Cerebellar nuclear complex (tissue), 1 donor: ENCODE data around the gene RBM19.
A peak's percentile ranks its signal among the peaks of the same experiment; 100 is the strongest.

ENCODE experiments used
- DNase-seq, 2 experiments: peaks; one replicate each; lab custom pipeline; 2025; lab: John Stamatoyannopoulos, UW

RBM19 gene

DNA sequence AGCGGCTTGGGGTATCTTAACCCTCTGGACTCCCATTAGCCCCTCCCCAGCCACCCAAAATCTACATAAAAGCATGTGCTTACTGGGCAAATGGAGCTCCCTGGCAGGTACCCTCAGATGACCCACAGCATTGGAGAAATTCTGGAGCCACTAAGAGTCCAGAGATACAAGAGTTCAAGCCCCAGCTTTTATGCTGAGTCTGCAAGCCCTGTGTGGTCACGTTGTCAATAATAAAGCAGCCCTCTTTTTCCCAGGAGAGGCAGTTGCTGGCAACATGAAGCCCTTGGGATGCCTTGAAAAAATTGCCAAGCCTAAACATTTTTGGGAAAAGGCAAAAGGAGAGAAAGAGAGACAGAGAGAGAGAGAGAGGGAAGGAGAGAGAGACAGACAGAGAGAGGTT is 83.4 kb downstream of the RBM19 start:
- DNase-seq, result no peak

DNA sequence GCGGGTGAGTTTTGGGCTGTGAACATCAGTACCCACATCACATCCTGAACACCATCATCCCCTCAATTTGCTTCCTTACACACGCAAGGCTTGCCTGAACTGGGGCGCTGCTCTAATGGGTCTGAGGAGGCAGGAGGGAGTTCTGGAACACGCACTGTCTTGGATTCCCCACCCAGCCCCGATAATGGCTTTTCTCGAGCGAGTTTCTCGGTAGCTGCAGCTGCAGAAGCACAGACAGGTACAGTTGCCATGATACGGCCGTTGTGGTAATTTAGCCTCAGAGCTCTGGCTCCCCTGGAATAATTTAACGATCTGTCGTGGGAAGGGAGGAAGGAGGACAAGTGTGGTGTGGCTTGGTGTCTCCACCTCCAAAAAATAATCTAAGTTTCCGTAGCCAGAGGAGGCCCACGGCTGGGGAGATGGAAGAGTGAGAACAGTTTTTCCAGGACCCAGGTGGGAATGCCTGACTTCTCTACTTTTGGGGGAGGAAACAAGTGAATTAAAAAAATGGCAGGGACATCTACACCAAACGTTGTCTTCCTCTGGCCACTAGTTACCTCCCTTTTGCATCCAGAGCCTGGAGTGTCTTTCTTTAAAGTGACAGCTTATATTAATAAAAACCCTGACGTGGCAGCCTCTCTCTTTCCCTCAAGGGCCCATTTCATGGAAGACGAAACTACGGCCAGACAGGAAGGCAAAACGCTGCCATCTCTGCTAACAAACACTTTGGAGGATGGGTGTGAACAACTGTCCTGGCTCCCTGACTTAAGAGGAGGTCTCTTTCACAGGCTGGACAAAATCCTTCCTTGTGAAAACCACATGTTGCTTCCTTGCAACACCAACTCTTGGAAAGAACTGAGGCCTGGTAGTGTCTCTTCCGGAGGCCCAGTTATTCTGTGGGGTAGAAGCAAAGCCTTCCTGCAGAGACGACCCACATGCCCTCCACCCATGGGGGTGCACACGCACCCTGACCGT is 84.8 kb downstream of the RBM19 start:
- no peak for DNase-seq

DNA sequence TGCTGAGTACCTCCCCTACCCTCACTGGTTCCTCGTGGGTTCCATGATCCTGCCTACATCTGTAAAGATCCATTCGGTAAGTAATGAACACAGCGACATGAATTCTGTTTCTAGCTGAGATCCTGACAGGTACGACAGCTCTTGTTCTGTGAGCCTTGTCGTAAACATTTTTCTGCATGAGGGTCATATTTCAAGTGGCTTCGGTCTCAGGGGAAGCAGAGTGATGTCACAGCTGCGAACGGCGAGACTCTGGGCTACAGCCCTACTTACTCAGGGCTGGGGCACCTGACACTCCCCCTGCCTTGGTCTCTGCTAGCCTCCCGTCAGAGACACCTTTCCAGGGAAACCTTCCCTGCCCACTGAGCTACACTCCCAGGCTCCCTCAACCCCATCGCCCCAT is 85.8 kb downstream of the RBM19 start:
- no peak for DNase-seq

DNA sequence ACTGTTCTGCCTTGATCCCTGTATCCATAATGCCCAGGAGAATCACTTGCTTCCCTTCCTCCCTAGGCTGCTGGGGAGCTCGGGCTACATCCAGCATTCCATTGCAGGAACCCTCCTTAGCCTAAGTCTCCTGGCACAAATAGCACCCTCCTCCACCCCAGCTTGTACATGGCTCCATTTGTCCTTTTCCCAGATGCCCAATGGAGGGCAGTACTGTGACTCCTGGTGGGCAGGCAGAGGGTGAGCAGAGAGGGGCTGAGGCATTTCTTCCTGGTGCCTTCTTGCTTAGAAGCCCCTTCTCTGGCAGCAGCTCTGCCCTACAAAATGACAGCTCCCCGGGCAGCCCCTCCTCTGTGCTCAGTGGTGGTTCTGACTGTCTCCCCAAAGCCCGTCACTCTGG is 86.5 kb downstream of the RBM19 start:
- no peak for DNase-seq

DNA sequence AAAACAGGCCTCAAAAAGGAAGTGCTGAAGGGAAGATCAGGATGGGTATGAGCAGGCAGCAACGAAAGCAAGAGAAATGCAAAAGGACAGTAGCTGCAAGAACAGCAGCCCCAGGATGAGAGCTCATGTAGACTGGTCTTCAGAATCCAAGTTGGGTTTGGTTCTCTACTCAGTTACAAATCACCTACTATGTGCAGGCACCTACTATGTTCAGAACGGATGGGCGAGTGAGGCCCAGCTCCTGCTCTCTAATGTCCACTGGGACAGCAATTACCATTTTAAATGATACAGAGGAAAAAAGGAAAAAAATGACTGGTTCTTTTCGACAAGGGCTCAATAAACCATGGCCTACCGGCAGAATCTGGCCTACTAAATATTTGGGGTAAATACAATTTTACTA is 88.5 kb downstream of the RBM19 start:
- DNase-seq, result no peak

DNA sequence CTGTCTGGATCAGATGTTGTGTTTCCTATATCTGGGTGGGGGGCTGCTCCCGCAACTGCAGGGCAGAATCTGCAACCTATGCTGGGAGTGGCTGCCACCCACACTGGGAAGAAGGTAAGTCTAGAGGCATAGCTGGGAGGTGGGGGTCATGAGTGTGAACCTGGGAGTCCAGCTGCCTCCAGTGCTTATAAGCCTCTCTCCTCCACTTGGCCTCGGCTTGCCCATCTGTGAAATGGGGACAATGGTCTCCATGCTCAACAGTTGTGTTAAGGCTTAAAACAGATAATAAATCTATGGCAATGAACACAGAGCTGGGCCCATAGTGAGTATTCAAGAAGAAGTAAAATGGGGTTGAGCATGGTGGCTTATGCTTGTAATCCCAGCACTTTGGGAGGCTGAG is 90.0 kb downstream of the RBM19 start:
- no peak for DNase-seq

DNA sequence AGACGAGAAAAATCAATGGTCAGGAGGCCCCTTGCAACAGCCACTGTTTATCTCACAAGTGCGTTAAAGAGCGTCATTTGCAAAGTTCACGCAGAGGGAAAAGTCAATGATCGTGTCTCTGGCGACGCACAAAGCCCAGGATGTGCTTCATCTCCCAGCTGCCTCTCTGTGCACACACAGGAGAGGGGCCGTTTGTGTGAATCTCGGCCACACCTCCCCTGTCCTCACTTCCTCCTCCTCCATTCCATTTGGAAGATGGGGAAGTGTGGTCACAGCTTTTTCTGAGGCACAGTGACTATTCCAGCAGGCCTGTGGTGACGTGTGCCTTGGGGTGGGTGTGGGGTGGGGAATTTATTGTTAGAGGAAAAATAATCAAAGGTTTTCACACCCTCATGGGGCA is 90.4 kb downstream of the RBM19 start:
- no peak for DNase-seq

DNA sequence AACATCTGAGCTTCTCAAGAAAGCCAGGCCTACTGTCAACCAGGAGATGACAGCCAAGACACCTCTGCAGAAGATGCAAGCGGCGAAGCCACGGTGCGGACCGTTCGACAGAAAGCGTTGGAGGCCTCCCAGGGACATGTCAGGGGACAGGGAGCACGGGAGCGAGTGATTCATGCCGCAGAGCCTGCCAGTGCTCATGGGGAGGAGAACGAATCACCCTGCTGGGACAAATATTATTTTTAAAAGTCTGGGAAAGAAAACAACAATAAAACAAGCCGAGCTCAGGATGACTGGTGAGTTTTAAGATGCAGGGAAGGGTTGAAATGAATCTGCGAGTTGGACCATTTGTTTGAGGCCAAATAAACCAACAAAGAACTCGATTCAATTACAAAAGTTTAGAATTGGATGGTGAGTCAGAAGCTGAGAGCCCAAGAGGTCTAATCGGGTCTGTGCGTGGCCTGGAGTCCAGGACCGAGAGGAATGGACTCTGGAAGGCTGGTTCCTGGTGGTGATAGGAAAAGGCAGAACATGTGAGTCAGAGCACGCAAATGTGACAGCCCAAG is 91.0 kb downstream of the RBM19 start:
- DNase-seq, result no peak

DNA sequence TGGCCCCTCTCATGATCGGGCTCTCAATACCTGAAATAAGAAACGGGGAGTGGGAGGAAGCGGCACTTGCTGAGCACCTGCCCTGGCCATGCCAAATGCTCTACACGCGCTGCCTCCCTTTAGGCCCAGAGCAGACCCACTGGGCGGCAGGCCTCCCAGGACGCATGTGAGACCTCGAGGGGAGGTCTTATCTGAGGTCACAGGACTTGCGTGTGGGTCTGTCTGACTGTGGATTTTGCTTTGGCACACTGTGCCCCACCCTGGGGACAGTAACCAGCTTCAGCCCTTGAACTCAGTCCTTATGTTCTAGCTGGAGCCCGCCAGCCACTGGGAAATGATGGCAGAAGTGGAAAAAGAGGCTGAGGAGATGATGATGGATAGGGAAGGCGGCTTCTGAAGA is 91.8 kb downstream of the RBM19 start:
- DNase-seq, result no peak

DNA sequence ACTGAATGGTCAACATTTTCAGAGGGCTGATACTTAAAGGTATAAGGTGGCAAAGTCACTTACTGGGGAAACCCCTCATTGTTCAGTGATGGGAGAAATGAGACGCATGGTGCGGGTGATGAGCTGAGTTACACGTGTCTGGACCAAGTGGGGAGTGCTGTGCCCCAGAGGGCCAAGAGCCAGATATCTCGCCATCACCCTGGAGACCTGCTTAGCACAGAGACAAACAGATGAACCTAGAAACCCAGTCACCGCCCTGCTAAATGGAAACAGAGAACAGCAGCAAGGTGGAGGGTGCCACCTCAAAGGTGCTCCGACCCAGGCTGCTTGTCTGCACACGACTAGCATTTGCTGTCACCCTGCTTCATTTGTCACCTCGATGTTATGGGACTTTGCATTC is 92.4 kb downstream of the RBM19 start:
- no peak for DNase-seq

DNA sequence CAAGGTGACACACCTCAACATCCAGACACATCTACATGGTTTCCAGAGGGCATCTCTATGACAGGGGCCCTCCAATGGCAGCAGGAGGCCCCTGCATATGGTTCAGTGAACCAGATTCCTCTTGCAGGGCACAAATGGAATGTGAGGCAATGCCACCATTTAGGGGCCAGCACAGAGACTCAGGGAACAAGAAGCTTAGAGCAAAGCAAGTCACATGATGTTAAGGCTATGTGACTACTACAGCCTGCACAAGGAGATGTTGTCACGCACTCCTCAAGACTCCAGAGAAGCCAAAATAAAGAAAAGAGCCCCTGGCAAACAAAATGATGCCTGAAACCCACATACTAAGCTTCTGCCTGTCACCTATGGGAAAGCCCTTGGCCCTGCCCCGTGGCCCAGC is 95.2 kb downstream of the RBM19 start:
- DNase-seq, result no peak

DNA sequence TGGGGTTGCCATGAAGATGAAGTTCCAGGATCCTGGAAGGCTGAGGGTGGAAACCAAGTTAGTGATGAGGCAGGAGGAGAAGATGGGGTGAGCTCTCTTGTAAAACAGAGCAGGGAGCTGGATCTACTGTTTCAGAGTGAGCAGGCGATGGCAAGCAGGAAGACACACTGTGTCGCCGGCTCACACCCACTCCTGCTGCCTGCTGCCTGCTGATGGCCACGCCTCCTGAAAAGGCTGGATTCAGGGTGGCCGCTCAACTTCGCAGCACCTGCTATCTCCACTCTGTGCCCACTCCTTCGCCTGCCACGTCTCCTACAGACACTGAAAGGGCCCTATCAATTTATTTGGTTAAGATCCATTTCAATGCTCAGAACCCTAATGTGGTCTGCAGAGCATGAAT is 96.1 kb downstream of the RBM19 start:
- DNase-seq, result no peak

DNA sequence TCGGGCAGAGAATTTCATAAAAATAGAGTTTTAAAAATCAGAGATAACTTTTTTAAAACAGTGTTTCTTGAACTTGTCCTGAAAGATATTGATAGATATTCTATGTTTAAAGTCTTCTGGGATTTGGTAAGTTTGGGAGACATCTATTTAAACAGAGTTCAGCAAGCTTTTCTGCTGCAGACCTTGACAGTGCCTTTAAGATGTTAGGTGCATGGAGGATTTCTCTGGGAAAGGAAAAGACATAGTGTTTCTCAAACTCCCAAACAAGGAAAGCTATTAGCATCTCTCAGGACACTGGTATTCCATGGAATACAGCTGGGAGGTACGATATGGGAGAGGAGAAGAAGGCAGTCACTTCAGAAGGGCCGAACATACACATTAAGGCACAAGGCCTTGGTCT is 97.8 kb downstream of the RBM19 start:
- no peak for DNase-seq

DNA sequence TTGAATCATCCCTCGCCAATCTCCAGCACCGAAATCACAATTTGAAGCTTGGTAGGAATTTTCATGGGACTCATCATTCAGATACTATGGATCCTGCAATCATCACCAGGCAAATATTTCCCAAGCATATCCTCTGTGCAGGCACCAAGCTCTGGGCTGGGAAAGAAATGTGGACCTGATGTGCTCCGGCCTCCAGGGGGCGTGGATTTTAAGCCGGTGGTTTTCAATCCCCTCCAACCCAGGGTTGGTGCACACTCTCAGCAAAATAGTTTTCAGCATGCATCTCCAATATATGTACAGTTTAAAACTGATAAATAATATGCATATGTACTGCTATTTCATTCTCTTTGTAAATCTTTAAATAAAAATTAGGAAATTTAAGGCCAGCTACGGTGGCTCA is 98.9 kb downstream of the RBM19 start:
- no peak for DNase-seq

DNA sequence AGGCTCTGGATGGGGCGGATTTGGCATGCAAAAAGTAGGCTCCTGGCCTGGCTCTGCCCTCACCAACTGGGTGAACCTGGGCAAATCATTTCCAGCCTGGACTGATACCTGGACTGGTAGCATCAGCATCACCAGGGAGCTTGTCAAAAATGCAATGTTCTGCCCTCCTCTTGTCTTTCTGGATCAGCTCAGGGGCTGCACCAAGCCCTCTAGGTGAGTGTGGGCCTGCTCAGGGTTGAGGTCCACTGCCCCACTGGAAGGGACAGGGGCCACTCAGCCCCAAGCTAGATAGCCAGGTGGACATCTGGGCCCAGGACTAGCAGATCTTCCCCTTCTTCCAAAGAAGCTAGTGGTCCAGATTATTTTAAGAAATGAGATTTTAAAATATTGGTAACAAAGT is 99.6 kb downstream of the RBM19 start:
- no peak for DNase-seq

DNA sequence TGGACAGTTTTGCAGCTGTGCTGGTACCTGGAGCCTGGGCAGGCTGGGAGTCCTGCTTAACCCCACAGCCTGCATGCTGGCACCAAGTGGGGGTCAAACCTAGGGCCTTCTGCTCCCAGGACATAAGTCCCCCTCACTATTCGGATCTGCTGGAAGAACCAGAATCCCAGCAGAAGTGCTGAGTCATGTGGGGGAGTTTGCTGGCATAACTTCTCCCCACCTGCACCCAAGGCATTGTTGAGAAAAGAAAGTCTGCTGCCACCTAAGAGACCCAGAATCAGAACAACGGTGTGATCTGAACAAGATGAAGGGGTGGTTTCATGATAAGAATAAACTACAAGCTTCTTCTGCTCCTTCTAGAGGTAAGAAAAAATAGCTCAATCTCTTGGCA is 102.7 kb downstream of the RBM19 start:
- no peak for DNase-seq

DNA sequence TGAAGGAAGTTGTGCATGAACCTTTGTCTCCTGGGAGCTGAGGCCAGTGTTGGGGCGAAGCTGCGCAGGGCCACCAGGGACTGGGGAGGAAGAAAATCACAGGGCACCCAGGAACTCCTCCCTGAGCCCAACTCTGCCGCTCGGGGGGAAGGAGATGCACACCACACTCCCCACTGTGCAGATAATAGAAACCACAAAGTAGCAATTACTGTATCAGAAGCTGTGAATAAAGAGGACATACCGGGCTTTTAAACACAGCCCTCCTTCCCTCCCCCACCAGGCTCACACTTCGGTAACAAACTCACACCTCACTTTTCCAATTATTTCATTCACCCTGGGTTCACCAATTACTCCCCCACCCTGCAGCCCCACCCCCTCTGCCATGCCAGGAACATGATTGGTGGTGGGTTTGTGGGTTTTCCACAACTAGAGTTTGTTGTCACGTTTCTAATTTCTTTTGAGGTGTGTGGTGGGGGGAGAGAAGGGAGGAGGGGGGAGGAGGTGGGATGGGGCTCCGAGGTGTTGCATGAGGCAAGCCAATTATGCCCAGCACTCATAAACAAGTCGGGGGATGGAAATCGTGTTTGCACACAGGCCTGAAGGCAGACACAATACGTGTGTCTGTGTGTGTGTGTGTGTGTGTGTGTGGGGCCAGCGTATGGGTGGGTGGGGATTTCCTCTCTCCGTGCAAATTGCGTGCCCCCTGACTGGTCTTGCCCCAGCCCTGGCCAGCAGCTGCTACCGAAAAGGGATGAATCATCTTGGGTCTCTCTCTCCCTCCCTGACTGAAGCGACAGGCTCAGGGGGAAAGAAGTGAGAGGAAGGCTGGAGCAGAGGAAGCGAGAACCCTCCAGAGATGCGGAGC is 103.3 kb downstream of the RBM19 start:
- DNase-seq, result no peak

DNA sequence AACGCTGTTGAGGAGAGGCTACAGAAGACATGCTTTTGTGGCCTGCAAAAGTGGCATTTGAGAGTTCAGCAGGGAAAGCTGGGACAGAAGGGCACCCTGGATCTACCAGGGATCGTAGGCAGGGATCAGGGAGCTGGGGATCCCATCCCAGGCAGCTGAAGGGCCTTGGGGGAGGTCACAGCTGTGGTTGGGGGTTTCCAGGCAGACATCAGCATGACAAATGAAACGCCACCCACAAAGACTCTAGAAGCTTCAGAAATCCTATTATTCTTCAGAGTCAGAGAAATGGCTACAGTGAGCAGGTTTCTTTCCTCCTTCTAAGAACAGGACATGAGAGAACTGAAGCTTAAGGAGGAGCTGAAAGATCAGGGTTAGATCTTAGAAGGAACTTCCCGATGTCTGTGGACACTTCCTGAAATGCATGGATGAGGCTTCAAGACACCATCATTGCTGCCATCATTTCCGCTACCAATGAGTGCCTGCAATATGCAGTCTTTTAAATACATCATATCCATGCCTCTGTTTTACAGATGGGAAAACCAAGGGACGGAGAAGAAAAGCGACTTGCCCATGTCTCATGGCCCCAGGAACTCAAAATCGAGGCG is 104.3 kb downstream of the RBM19 start:
- DNase-seq, result no peak

DNA sequence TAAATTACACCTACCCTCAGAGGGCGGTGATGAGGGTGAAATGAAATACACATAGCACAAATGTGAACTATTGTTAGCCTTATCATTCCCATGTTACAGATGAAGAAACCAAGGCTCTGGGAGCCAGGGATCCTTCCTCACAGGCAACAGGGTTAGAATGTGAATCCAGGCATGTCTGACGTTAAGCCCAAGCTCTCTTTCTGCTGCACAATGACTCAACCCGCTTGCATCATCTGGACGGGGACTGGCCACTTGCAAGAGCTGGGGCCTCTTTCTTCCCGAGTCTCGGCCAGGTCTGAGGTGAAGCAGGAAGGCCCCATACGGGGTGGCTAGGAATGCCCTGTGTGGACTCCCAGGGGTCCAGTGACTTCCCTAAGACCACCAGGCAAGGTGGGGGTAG is 105.2 kb downstream of the RBM19 start:
- DNase-seq, result no peak

DNA sequence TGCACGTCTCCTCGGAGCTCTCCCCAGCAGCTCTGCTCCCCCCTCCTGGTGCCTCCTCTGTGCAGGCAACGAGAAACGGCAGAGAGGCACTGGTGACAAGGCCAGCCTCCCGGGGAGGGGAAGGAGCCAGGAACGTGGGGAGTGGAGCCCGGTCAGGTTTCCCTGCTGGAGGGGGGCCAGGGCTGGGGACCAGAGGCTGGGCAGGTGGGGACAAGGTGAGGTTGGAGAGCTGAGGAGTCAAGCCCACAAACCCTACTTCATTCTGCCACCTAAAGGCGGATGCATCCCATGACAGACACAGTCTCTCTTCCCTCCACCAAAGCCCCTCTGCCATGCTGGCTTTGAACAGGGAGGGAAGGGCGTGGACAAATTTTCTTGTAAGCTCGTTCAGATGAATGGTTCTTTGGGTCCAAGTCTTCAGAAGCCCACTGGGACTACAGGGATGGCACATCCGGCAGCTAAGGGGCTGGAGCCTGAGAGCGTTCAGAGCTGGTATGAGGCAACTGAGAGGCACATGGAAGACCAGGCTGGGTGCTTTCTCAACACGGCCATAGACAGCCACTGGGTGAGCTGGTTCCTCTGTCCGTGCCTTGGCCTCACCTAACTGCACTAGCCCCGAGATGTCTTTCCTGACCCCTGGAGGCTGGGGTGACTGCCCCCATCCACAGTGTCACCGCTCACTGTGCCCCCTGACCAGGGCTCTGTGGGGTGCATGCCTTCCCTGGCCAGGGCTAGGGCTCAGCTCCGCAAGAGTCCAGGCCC is 105.9 kb downstream of the RBM19 start:
- peak in 1 of 2 experiments; percentile 60 for DNase-seq

DNA sequence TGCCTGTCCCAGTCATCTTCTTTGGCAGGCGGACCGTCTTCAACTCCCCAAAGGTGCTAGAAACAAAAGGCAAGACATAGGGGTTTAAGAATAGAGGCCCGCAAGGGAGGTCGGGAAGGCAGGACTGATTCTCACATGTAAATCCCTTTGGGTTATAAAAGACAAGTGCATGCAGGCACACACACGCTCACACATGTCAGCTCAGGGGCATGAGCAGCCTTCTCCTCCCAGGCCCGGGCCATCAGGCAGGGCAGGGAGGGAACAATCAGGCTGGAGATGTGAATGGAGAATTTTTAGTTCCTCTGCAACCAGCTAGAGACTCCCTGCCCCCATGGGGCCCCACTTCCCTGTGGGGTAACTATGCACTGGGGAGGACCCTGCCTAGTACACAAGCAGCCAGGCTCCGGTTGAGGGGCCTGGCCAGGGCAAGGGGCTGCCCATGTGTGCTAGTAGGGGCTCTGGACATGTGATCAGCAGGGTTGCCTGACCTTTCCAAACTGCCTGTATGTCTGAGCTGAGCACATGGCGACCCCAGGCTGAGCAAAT is 107.2 kb downstream of the RBM19 start:
- DNase-seq, result no peak
